ENCODE measurements around the gene CDK12.

DNA sequence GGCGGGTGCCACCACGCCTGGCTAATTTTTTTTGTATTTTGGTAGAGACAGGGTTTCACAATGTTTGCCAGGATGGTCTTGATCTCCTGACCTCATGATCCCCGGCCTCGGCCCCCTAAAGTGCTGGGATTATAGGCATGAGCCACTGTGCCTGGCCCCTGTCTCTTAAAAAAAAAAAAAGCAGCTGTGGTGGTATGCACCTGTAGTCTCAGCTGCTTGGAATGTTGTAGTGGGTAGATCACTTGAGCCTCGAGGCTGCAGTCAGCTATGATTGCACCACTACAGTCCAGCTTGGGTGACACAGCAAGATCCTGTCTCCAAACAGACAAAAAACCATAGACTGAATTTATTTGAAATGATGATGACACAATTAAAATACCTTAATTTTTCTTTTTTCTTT is 24.3 kb downstream of the CDK12 start:
- TF ChIP-seq EGR1 (IDR thresholded peaks at IDR 0.05; ENCODE audit: borderline replicate concordance in 1 of 2, low read depth in 2 of 2, low read length in 2 of 2) (no peak), RAD51 (IDR thresholded peaks at IDR 0.05) (no peak), POLR2A (IDR thresholded peaks at IDR 0.05; ENCODE audit: low read depth, low read length) (no peak), HCFC1 (IDR thresholded peaks at IDR 0.05; ENCODE audit: low read length) (no peak)
- TF ChIP-seq, protein P1, sequence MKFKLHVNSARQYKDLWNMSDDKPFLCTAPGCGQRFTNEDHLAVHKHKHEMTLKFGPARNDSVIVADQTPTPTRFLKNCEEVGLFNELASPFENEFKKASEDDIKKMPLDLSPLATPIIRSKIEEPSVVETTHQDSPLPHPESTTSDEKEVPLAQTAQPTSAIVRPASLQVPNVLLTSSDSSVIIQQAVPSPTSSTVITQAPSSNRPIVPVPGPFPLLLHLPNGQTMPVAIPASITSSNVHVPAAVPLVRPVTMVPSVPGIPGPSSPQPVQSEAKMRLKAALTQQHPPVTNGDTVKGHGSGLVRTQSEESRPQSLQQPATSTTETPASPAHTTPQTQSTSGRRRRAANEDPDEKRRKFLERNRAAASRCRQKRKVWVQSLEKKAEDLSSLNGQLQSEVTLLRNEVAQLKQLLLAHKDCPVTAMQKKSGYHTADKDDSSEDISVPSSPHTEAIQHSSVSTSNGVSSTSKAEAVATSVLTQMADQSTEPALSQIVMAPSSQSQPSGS (IDR thresholded peaks at IDR 0.05; ENCODE audit: low read length), result no peak

All from GM12878 (cell line).